ENCODE measurements around the gene MN1. TPM values are rescaled to one million over a fixed set of nuclear protein-coding genes. Genes with fewer than 3 reads are reported as not detected.

MN1 gene
- total and polyA plus RNA-seq, 2 of the 4 experiments (the other 2 are of a cell fraction): 0.36 to 1.3 TPM

DNA sequence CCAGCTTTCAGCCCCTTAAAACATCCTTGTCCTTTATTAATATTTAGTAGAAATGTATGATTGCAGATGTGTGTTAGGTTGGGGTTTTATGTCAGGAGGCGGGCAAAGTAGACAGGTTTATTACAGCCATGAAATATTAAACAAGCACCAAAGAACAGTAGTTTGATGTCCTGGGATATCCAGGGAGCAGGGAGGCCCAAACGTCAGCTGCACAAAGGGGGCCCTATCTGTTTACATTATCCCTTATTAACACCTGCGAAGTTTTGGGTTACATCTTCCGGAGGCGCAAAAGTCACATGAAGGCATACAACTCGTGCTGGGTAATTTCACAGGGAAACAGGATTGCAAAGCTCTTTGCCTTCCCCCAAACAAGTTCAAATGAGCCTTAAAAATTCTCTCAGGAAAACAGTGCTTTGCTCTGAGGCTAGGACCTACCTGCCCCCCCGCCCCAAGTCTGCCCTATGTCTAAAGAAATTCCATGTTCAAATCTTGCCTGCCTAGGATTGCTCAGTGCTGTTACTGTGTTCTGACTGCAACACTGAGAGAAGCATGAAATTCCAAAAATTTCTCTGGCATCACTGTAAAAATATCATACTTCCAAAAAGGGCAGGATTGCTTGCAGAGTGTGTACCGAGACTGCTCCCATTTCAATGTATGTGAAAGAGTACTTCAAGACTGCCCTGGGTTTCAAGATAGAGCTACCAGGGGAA is 8.9 kb downstream of the MN1 start (continued):
- TF ChIP-seq CEBPB (IDR thresholded peaks at IDR 0.05; ENCODE audit: low read depth, low read length): no peak

DNA sequence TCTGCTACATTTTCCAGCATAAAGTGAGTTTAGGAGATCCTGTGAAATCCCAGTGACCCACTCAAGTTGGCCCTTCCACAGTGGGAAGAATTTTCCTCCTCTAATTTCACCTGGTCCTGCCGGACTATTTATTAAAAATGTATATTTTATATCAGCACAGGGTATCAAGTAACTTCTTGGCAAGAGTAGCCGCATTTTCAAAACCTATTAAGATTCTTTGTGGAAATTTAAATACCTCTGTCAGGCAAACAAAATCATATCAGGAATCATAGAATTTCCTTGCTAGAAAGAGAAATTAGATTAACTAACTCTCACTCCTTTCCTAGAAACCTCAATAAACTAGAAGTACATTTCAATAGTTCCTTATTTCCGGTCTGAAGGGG is 9.7 kb downstream of the MN1 start:
- no peak overlapping the region for H2AK9ac ChIP-seq (replicated peaks; ENCODE audit: low read depth, low read length, poor library complexity)
- no TSS peak for BruUV-seq (replicated peaks)
- H3K9me1 ChIP-seq (ENCODE audit: insufficient read depth, low read length): peaks cover 3% of the 10 kb centered on the region; the same call in 1 of the 2 replicates
- H3K4me1 ChIP-seq (ENCODE audit: control insufficient read depth, insufficient read depth, low read length): peaks cover 7% of the 10 kb centered on the region; the same call in 1 of the 2 replicates
- H2AFZ ChIP-seq (replicated peaks; ENCODE audit: low read length, poor library complexity): no peak overlapping the region
- H3K4ac ChIP-seq (ENCODE audit: low read depth, low read length): no peak overlapping the region
- H4K20me1 ChIP-seq (ENCODE audit: insufficient read depth, low read length): peaks cover 8% of the 10 kb centered on the region
- H3K14ac ChIP-seq (replicated peaks; ENCODE audit: low read depth, low read length): no peak overlapping the region
- CTCF ChIA-PET: no interaction called here
- no peak overlapping the region for H2BK15ac ChIP-seq (ENCODE audit: low read depth, low read length)
- no peaks in the 10 kb centered on the region for H3K27me3 ChIP-seq (ENCODE audit: control insufficient read depth, insufficient read depth, low read length)
- H2BK20ac ChIP-seq (ENCODE audit: low read depth, low read length): no peak overlapping the region
- dilution Hi-C loops (cut with HindIII; ENCODE audit: low sequenced_read_pairs, unreplicated experiment) (no loop called here), intact Hi-C loops (cut with micrococcal nuclease) (no loop called here), in situ Hi-C loops (cut with MboI; ENCODE audit: low sequenced_read_pairs) (no loop called here)
- H3K36me3 ChIP-seq (ENCODE audit: control insufficient read depth, insufficient read depth, low read length): peaks cover 16% of the 10 kb centered on the region
- no CpG with 5 or more reads among the region's 3 CpGs for WGBS, 2 experiments (ENCODE audit: extremely low coverage in 2 of 2, insufficient read length in 1 of 2)
- no peak overlapping the region for H3K27ac ChIP-seq (ENCODE audit: insufficient read depth, low read length)
- ATAC-seq (ENCODE audit: low read depth): no peak
- no peak overlapping the region for H4K91ac ChIP-seq (ENCODE audit: insufficient read depth, low read depth, low read length)
- no peaks in the 10 kb centered on the region for H3K9me3 ChIP-seq (ENCODE audit: control insufficient read depth, insufficient read depth, low read length)
- H3K18ac ChIP-seq (ENCODE audit: low read depth, low read length): no peak overlapping the region
- no peak overlapping the region for H3K9ac ChIP-seq (ENCODE audit: low read depth, low read length)
- H3K4me3 ChIP-seq (ENCODE audit: insufficient read depth, low read depth, low read length): no peak overlapping the region
- no peak overlapping the region for H3K4me2 ChIP-seq (ENCODE audit: low read depth, low read length)
- H2BK5ac ChIP-seq (ENCODE audit: low read depth, low read length, poor library complexity, severe bottlenecking): no peak overlapping the region
- no peak overlapping the region for H3K56ac ChIP-seq (ENCODE audit: extremely low read depth, insufficient read depth, low read length)
- no peak overlapping the region for H4K8ac ChIP-seq (ENCODE audit: low read depth in 2 of 2, low read length in 2 of 2)
- DNase-seq: no peak
- no peak overlapping the region for H3K23ac ChIP-seq (ENCODE audit: low read depth, low read length)
- H4K5ac ChIP-seq (ENCODE audit: low read depth, low read length): no peak overlapping the region
- H3K79me1 ChIP-seq (ENCODE audit: low read depth in 1 of 2, low read length in 2 of 2): no peaks in the 10 kb centered on the region; a peak in 1 of 4 replicates
- H2BK120ac ChIP-seq (ENCODE audit: low read depth, low read length): no peak overlapping the region
- H2AK5ac ChIP-seq (ENCODE audit: low read depth, low read length): no peak overlapping the region
- POLR2A ChIA-PET (ENCODE audit: unreplicated experiment): no interaction called here
- TF ChIP-seq RAD21 (IDR thresholded peaks at IDR 0.05; ENCODE audit: low read length) (no peak), RFX5 (IDR thresholded peaks at IDR 0.05; ENCODE audit: low read depth, low read length) (no peak), CHD1 (IDR thresholded peaks at IDR 0.05; ENCODE audit: low read depth, low read length) (no peak), FOS (IDR thresholded peaks at IDR 0.05; ENCODE audit: low read depth, low read length) (no peak), MAZ (IDR thresholded peaks at IDR 0.05; ENCODE audit: borderline replicate concordance, low read depth, low read length) (no peak), BHLHE40 (IDR thresholded peaks at IDR 0.05; ENCODE audit: low read depth, low read length) (no peak), MXI1 (IDR thresholded peaks at IDR 0.05; ENCODE audit: borderline replicate concordance, low read depth, low read length) (no peak), CEBPB (IDR thresholded peaks at IDR 0.05; ENCODE audit: low read depth, low read length) (no peak), NFE2L2 (IDR thresholded peaks at IDR 0.05; ENCODE audit: low read depth, low read length) (no peak), POLR2A (IDR thresholded peaks at IDR 0.05; ENCODE audit: low read depth, low read length) (no peak), SMC3 (IDR thresholded peaks at IDR 0.05; ENCODE audit: low read depth, low read length) (no peak)
- TF ChIP-seq, protein P1, sequence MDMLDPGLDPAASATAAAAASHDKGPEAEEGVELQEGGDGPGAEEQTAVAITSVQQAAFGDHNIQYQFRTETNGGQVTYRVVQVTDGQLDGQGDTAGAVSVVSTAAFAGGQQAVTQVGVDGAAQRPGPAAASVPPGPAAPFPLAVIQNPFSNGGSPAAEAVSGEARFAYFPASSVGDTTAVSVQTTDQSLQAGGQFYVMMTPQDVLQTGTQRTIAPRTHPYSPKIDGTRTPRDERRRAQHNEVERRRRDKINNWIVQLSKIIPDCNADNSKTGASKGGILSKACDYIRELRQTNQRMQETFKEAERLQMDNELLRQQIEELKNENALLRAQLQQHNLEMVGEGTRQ (IDR thresholded peaks at IDR 0.05; ENCODE audit: low read depth, low read length): no peak
- TF ChIP-seq, protein P2, sequence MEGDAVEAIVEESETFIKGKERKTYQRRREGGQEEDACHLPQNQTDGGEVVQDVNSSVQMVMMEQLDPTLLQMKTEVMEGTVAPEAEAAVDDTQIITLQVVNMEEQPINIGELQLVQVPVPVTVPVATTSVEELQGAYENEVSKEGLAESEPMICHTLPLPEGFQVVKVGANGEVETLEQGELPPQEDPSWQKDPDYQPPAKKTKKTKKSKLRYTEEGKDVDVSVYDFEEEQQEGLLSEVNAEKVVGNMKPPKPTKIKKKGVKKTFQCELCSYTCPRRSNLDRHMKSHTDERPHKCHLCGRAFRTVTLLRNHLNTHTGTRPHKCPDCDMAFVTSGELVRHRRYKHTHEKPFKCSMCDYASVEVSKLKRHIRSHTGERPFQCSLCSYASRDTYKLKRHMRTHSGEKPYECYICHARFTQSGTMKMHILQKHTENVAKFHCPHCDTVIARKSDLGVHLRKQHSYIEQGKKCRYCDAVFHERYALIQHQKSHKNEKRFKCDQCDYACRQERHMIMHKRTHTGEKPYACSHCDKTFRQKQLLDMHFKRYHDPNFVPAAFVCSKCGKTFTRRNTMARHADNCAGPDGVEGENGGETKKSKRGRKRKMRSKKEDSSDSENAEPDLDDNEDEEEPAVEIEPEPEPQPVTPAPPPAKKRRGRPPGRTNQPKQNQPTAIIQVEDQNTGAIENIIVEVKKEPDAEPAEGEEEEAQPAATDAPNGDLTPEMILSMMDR (conservative IDR thresholded peaks at IDR 0.05; ENCODE audit: low read depth, low read length): no peak
- TF ChIP-seq, protein P3, sequence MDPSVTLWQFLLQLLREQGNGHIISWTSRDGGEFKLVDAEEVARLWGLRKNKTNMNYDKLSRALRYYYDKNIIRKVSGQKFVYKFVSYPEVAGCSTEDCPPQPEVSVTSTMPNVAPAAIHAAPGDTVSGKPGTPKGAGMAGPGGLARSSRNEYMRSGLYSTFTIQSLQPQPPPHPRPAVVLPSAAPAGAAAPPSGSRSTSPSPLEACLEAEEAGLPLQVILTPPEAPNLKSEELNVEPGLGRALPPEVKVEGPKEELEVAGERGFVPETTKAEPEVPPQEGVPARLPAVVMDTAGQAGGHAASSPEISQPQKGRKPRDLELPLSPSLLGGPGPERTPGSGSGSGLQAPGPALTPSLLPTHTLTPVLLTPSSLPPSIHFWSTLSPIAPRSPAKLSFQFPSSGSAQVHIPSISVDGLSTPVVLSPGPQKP (IDR thresholded peaks at IDR 0.05; ENCODE audit: borderline replicate concordance, low read depth, low read length): no peak
